K562 (cell line): ENCODE data around the gene CRABP1. TPM values are rescaled to one million over a fixed set of nuclear protein-coding genes. Genes with fewer than 3 reads are reported as not detected.

Experiments
- GABPA ChIP-seq: fragments of 200-800 bp; sonication (Bioruptor generic); conservative IDR thresholded peaks from 2 replicates; pipeline ENCODE4 v1.6.1; 2016; ENCODE audit warnings: low read depth, missing genetic modification characterization, missing compliant biosample characterization
- MAZ ChIP-seq, 2 experiments: fragments of 450-650 bp in 1 of 2; sonication (generic) in 1 of 2; formaldehyde crosslinking; IDR thresholded peaks in 1 of 2; conservative IDR thresholded peaks in 1 of 2; 2 replicates each; pipeline versions ENCODE4 v1.4.0 to v1.5.0; 2020; ENCODE audit warnings: mild to moderate bottlenecking in 1 of 2, missing genetic modification reagents in 1 of 2
- RAD21 ChIP-seq, 2 experiments: fragments of 250-450 bp in 1 of 2; fragments of 450-650 bp in 1 of 2; sonication (Bioruptor Pico) in 1 of 2; formaldehyde crosslinking in 1 of 2; IDR thresholded peaks in 1 of 2; conservative IDR thresholded peaks in 1 of 2; 2 replicates each; pipeline versions ENCODE4 v1.4.0 to v1.8.0; 2020 to 2022; ENCODE audit warnings: mild to moderate bottlenecking in 2 of 2, moderate library complexity in 1 of 2
- RBM15 ChIP-seq: fragments of 200-400 bp; formaldehyde crosslinking; IDR thresholded peaks from 2 replicates; pipeline ENCODE4 v1.6.1; 2018; ENCODE audit warnings: mild to moderate bottlenecking, low read length, moderate library complexity; ENCODE audit not compliant: insufficient read depth
- RREB1 ChIP-seq: fragments of 250-450 bp; sonication (Bioruptor Pico); IDR thresholded peaks from 2 replicates; pipeline ENCODE4 v1.4.0; 2020
- SAFB ChIP-seq: fragments of 200-400 bp; formaldehyde crosslinking; IDR thresholded peaks from 2 replicates; pipeline ENCODE4 v1.6.1; 2017; ENCODE audit warnings: low read depth, low read length, borderline replicate concordance
- SNAPC5 ChIP-seq: fragments of 250-450 bp; sonication (Bioruptor Pico); IDR thresholded peaks from 2 replicates; pipeline ENCODE4 v1.8.0; 2021; ENCODE audit warnings: moderate library complexity, mild to moderate bottlenecking, inconsistent platforms
- ZNF318 ChIP-seq, 2 experiments: fragments of 450-650 bp; IDR thresholded peaks; 2 replicates each; pipeline ENCODE4 v1.6.1; 2016; ENCODE audit warnings: mild to moderate bottlenecking in 2 of 2, borderline replicate concordance in 1 of 2, low read depth in 1 of 2, moderate library complexity in 1 of 2
- ZNF324 ChIP-seq: fragments of 250-450 bp; sonication (Bioruptor Pico); IDR thresholded peaks from 2 replicates; pipeline ENCODE4 v1.4.0; 2020; ENCODE audit warnings: mild to moderate bottlenecking
- ZNF766 ChIP-seq: fragments of 200-800 bp; sonication (Bioruptor generic); conservative IDR thresholded peaks from 2 replicates; pipeline ENCODE4 v1.6.1; 2016; ENCODE audit warnings: missing genetic modification characterization, missing compliant biosample characterization
- polyA plus RNA-seq, 8 experiments: library from polyadenylated mRNA; depleted of rRNA in 4 of 8; stranded (reverse) in 5 of 8; unstranded in 3 of 8; fragments of >200 nt; fragmentation: Nextera tagmentation in 2 of 8; fragmentation: Illumina TruSeq in 1 of 8; extraction: Ambion mirVana in 2 of 8; extraction: Trizol in 1 of 8; gene quantifications; 2 replicates each; pipeline versions ENCODE4 v1.2.1 to v1.2.3, GENCODE V29; 2011 to 2014; ENCODE audit warnings: inconsistent platforms in 1 of 8, missing spikeins in 1 of 8
- total RNA-seq, 7 experiments: library from RNA; depleted of rRNA in 6 of 7; stranded (reverse); fragments of >200 nt in 6 of 7; fragmentation: Illumina TruSeq in 2 of 7; extraction: Trizol in 2 of 7; gene quantifications; 2 replicates each; pipeline versions ENCODE4 v1.2.1 to v1.2.3, GENCODE V29; 2011 to 2021; ENCODE audit warnings: low replicate concordance in 1 of 7

CRABP1 gene
- total and polyA plus RNA-seq, 9 of the 15 experiments (the other 6 are each of a cell fraction or from before 2014, with no cell fraction given) = 0.60 TPM; not detected in 8

GRCh38 chr15:78374436-78375393, 34.6 kb downstream of the CRABP1 start (continued):
- TF ChIP-seq ZNF318 (IDR thresholded peaks at IDR 0.05; ENCODE audit: borderline replicate concordance in 1 of 2, low read depth in 1 of 2) (no peak), SNAPC5 (no peak), SAFB (no peak), MAZ (CRISPR knock-in tag; conservative IDR thresholded peaks at IDR 0.05 in 1 of 2, IDR thresholded peaks at IDR 0.05 in 1 of 2) (no peak), RREB1 (CRISPR knock-in tag) (no peak), ZNF766 (CRISPR knock-in tag) (no peak), RBM15 (no peak), RAD21 (CRISPR knock-in tag; conservative IDR thresholded peaks at IDR 0.05 in 1 of 2, IDR thresholded peaks at IDR 0.05 in 1 of 2) (no peak), ZNF324 (CRISPR knock-in tag) (no peak), GABPA (tag) (no peak)
